Esophagus muscularis mucosa (tissue), 3 donors: ENCODE results near the gene AMN1.

ENCODE experiments used
- POLR2A ChIP-seq: fragments of 450-650 bp; IDR thresholded peaks from one replicate; pipeline ENCODE4 v1.6.1; 2017; ENCODE audit warnings: antibody characterized with exemption, moderate library complexity, mild to moderate bottlenecking, low read depth
- POLR2AphosphoS5 ChIP-seq, 2 donors: sonication (generic); formaldehyde crosslinking; IDR thresholded peaks; one replicate each; pipeline ENCODE4 v1.6.1; 2017; ENCODE audit warnings: antibody characterized with exemption in 2 of 2
- TF ChIP-seq, protein P1 (sequence below), 3 experiments: fragments of 200-600 bp in 2 of 3; fragments of 450-650 bp in 1 of 3; sonication (generic) in 2 of 3; IDR thresholded peaks; one replicate each; pipeline ENCODE4 v1.5.1; 2017 to 2019; ENCODE audit warnings: antibody characterized with exemption in 3 of 3, mild to moderate bottlenecking in 2 of 3, moderate library complexity in 1 of 3

DNA sequence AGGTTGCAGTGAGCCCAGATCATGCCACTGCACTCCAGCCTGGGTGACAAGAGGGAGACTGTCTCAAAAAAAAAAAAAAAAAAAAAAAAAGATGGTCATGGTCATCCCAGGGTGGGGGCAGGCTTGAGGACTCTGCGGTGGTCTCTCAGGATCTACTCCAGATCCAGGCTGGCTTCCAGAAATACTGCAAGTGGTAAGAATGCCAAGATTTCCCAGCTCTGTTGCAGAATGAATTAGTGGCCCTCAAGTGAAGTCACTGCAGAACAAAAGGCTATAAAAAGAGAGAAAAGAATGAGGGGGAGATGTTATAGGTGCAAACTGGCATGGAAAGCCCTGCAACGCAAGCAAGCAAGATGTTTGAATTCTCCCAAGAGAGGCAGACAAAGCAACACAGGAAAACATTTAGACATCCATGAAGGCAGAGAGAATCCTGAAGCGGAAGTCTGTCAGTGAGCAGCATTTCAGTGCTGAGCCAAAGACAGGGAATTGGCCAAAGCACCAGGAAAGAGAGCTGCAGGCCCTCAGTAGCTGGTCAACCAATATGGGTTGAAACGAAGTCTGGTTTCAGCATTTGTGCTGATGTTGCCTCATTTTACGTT lies 101.3 kb downstream of the AMN1 start:
- TF ChIP-seq POLR2A (no peak), POLR2AphosphoS5 (IDR thresholded peaks at IDR 0.05) (no peak)
- TF ChIP-seq, protein P1, sequence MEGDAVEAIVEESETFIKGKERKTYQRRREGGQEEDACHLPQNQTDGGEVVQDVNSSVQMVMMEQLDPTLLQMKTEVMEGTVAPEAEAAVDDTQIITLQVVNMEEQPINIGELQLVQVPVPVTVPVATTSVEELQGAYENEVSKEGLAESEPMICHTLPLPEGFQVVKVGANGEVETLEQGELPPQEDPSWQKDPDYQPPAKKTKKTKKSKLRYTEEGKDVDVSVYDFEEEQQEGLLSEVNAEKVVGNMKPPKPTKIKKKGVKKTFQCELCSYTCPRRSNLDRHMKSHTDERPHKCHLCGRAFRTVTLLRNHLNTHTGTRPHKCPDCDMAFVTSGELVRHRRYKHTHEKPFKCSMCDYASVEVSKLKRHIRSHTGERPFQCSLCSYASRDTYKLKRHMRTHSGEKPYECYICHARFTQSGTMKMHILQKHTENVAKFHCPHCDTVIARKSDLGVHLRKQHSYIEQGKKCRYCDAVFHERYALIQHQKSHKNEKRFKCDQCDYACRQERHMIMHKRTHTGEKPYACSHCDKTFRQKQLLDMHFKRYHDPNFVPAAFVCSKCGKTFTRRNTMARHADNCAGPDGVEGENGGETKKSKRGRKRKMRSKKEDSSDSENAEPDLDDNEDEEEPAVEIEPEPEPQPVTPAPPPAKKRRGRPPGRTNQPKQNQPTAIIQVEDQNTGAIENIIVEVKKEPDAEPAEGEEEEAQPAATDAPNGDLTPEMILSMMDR (IDR thresholded peaks at IDR 0.05): no peak
